Astrocyte of the cerebellum (primary cell): ENCODE data around the gene ELAC2.
A peak's percentile ranks its signal among the peaks of the same experiment; 100 is the strongest.

ENCODE experiments used
- DNase-seq: peaks from one replicate; pipeline ENCODE4 v3.0.0-alpha.2; 2011; ENCODE audit warnings: low read depth
- H3K4me3 ChIP-seq: 2 replicates; pipeline ENCODE4 v1.5.1; 2011; ENCODE audit warnings: mild to moderate bottlenecking, low read depth, low read length, moderate library complexity
- CTCF ChIP-seq: IDR thresholded peaks from 2 replicates; pipeline ENCODE4 v1.5.1; 2012; ENCODE audit warnings: low read length, low read depth, moderate library complexity, mild to moderate bottlenecking; ENCODE audit errors: missing control alignments
- in situ Hi-C: cut with HindIII; loops from 2 replicates; pipeline ENCODE4 v1.10.0; 2017; ENCODE audit warnings: low sequenced_read_pairs

The ELAC2 gene

GRCh38 chr17:13046361-13046760 is 28.5 kb upstream of the ELAC2 start:
- DNase-seq = no peak
- in situ Hi-C loops = no loop called here
- no peak overlapping the region for H3K4me3 ChIP-seq
- no peak for TF ChIP-seq CTCF

GRCh38 chr17:13044572-13045065 is 26.8 kb upstream of the ELAC2 start:
- no peak for TF ChIP-seq CTCF
- H3K4me3 ChIP-seq = no peak overlapping the region
- DNase-seq = no peak
- in situ Hi-C loops = no loop called here

- no peak for DNase-seq
- no peak overlapping the region for H3K4me3 ChIP-seq
- in situ Hi-C loops = no loop called here
- no peak for TF ChIP-seq CTCF
Measured at GRCh38 chr17:13038931-13039665, 21.3 kb upstream of the ELAC2 start.

DNA sequence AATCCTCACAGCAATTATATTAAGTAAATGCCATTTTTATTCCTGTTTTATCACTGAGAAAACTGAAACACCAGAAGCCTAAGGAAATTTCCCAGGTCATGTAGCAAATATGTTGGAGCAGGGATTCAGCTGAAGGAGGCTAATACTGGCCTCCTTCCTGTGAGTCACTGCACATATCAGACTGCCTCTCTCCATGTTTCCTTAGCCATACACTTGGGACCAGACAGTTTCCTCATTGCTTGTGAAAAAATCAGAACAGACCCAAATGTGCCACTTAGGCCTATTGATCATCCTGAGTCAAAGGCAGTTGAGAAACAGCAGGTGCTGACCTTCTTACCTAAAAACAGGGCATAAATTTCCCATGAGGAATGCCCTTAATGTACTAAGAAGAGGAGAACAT is 18.9 kb upstream of the ELAC2 start:
- no peak overlapping the region for H3K4me3 ChIP-seq
- no peak for DNase-seq
- in situ Hi-C loops = no loop called here
- no peak for TF ChIP-seq CTCF

DNA sequence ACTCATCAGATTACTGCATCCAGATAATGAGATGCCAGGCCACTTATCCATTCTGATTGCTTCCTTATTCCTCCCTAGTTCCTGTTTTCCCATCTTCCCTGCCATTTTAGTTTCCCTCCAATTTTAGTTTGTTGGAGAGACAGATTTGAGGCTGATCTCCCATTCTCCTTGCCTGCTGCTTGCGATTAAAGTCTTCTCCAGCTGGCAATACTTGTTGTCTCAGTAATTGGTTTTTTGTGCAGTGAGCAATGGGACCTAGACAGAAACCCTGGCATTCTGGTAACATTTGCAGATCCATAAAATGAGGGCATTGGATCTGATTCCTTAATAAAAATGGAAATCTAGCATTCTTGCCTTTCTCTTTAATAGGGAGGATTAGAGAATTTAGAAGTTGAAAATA is 17.6 kb upstream of the ELAC2 start:
- TF ChIP-seq CTCF = no peak
- DNase-seq = no peak
- in situ Hi-C loops = no loop called here
- no peak overlapping the region for H3K4me3 ChIP-seq

DNA sequence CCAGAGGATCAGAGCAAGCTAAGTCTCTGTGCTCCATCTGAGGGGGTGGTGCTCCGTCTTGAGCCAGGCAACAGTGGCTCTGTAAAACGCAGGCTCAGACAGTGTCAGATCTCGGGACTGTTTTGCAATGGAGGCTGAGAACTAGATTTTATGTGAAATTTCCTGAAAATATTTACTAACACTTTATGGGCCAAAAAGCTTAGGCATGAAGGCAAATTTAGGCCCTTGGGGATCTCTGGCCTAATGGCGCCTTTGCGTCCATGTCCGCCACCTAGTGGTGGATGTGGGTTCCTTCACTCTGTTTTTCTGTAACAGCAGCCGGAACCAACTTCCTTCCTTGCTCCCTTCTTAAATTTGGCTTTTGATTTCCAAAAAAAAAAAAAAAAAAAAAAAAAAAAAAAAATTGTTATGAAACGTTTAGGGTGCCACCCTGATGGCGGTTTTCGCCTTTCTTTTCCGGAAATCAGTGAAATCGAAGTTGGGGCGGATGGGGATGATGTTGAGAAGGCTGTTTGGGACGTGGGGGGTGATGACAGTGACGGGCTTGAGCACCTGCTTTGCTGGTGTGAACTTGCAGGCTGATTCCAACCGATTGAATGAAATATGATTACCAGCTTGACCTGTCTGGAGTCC is 14.0 kb upstream of the ELAC2 start:
- no peak for DNase-seq
- in situ Hi-C loops = no loop called here
- no peak overlapping the region for H3K4me3 ChIP-seq
- peak; percentile 86 for TF ChIP-seq CTCF
